ENCODE measurements around the gene SETD9. TPM values are rescaled to one million over a fixed set of nuclear protein-coding genes. Genes with fewer than 3 reads are reported as not detected.

SETD9 gene
- total and polyA plus RNA-seq, 9 donors: 2.3 to 9.0 (median 7.0) TPM

DNA sequence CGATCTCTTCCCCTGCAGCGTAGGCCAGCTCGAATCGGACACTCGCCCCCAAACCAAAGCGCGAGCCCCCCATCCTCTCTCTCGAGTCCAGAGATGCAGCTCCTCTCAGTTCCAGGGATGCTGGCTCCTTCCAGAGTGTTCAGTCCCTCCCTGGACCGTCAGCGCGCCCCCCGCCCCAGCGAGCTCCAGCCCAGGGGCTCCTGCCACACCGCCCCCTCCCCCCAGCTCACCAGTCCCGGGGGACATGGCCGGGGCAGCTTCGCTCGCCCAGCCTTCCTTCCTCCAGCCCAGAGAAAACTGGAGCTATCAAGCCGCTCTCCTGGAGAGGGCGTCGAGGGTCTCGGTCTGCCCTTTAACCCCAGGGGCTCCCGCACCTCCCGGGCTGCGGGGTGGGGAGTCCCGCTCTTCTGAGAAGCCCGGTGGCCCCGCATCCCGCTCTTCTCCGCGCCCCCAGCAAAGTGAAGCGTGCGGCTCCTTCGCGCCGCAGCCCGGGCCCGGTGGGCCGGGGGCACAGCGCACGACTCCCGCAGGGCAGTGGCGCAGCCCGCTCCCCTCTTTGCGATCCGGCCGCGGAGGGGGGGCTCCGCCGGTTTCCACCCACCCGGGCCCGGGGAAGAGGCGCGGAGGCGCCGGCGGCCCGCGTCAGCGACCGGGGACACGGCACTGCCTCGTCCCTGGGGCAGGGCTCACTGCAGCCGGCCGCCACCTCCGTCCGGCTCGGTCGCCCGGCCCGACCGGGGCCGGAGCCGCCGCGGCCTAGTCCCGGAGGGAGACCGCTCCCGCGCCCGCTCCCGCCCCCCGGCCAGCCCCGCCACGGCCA lies 41.9 kb downstream of the SETD9 start:
- no peaks in the 10 kb centered on the region for H3K27me3 ChIP-seq
- peak overlapping the region; percentile 94 to 100 for H3K27ac ChIP-seq
- no peak for TF ChIP-seq EP300 (IDR thresholded peaks at IDR 0.05)
- no peak for TF ChIP-seq POLR2A (IDR thresholded peaks at IDR 0.05)
- TF ChIP-seq, protein P1, sequence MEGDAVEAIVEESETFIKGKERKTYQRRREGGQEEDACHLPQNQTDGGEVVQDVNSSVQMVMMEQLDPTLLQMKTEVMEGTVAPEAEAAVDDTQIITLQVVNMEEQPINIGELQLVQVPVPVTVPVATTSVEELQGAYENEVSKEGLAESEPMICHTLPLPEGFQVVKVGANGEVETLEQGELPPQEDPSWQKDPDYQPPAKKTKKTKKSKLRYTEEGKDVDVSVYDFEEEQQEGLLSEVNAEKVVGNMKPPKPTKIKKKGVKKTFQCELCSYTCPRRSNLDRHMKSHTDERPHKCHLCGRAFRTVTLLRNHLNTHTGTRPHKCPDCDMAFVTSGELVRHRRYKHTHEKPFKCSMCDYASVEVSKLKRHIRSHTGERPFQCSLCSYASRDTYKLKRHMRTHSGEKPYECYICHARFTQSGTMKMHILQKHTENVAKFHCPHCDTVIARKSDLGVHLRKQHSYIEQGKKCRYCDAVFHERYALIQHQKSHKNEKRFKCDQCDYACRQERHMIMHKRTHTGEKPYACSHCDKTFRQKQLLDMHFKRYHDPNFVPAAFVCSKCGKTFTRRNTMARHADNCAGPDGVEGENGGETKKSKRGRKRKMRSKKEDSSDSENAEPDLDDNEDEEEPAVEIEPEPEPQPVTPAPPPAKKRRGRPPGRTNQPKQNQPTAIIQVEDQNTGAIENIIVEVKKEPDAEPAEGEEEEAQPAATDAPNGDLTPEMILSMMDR (IDR thresholded peaks at IDR 0.05): no peak
- peak overlapping the region; percentile 90 for H3K4me3 ChIP-seq
- WGBS, 3 donors: 1% methylated on average over 37 to 84 of the region's 85 CpGs
- peaks cover 5% of the 10 kb centered on the region for H3K4me1 ChIP-seq (ENCODE audit: insufficient read depth)
- intact Hi-C loops (cut with DNase I): loop anchor here in 2 of 4 donors (2.0 to 10.0 kb wide), 3 partner anchors 41 to 273 kb away; partner anchors contain the start of gene GPBP1 (in 1 of the 2)
- H3K36me3 ChIP-seq: no peaks in the 10 kb centered on the region
- H3K9me3 ChIP-seq: no peaks in the 10 kb centered on the region
- DNase-seq: peak; percentile 34 to 65 (median 50)

DNA sequence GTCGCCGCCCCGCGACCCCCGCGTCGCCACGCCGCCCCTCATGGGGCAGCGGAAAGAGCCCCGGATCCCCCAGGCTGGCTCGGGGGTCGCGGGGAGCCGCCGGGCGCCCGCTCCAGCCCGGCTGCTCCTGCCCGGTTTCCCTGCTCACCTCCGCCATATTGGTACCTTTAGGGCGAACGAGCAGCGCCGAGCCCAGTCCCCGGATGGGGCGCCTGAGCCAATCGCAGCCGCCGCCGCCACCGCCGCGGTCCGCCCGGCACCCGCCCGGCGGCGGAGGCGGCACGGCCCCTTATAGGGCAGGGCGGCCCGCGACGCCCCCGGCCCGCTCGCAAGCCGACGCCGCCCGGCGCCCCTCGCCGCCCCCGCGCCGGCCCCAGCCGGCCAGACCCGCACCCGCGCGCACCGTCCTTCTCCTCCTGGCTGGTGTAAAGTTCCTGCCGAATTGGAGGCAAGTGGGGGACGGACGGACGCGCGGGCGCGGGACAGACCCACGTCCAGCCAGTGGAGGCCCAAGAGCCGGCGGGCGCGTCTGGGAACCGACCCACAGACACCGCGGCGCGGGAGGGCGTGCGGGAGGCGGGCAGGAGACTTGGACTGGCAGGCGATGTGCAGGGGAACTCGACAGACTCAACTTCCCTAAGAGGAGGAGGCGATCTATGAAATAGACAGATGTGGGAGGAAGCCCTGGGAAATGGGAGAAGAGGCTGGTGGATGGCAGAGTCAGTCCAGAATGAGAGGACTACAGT lies 42.7 kb downstream of the SETD9 start, which contains the start of gene MIER3:
Gene MIER3, minus strand, starts transcription at position 178 of the 746 bp plus-strand sequence. Its CDS starts 21 bp downstream, at position 157.
- H3K27ac ChIP-seq: peak within 1 kb of the TSS; percentile 94 to 100
- TF ChIP-seq, protein P1 (IDR thresholded peaks at IDR 0.05): no peak
- TF ChIP-seq EP300 (IDR thresholded peaks at IDR 0.05) (no peak), POLR2A (IDR thresholded peaks at IDR 0.05) (no peak)
- no peaks in the 10 kb centered on the region for H3K9me3 ChIP-seq
- WGBS, 3 donors: 0 to 1% (median 0%) methylated on average over 24 to 89 of the region's 89 CpGs
- H3K36me3 ChIP-seq: no peaks in the 10 kb centered on the region
- intact Hi-C loops (cut with DNase I): loop anchor here in 2 of 4 donors (2.0 to 10.0 kb wide), 3 partner anchors 41 to 273 kb away; partner anchors contain the start of gene GPBP1 (in 1 of the 2)
- no peaks in the 10 kb centered on the region for H3K27me3 ChIP-seq
- peaks cover 5% of the 10 kb centered on the region for H3K4me1 ChIP-seq (ENCODE audit: insufficient read depth)
- H3K4me3 ChIP-seq: peak within 1 kb of the TSS; percentile 90
- DNase-seq: peak; percentile 73 to 86 (median 77)

DNA sequence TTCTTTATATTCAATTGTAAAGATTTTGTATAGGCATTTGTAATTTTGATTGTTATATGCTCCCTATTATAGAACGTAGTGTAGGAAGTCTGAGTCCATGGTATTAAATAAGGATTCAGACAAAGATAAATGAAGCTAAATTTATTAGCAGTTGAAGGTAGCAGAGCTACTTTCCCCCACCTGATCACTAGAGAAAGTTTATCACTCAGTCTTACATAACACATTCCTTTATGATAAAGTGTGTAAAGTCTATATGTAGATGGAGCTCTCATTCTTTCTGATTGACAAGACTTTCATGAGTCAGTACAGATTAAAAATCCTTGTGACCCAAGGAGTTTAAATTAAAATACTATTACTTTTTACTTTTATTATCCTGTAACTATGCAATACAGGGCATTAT lies 44.9 kb downstream of the SETD9 start:
- DNase-seq: no peak
- no peak for TF ChIP-seq POLR2A (IDR thresholded peaks at IDR 0.05)
- TF ChIP-seq, protein P1 (IDR thresholded peaks at IDR 0.05): no peak
- TF ChIP-seq EP300 (IDR thresholded peaks at IDR 0.05): no peak
- Histone ChIP-seq H3K4me3 (no peak overlapping the region), H3K4me1 (ENCODE audit: insufficient read depth) (peaks cover 5% of the 10 kb centered on the region), H3K9me3 (no peaks in the 10 kb centered on the region), H3K27me3 (no peaks in the 10 kb centered on the region), H3K36me3 (no peaks in the 10 kb centered on the region), H3K27ac (no peak overlapping the region)
- WGBS, 3 donors: 92 to 93% (median 93%) methylated on average over 1 of the region's 1 CpG
- intact Hi-C loops (cut with DNase I): loop anchor here in 1 of 4 donors (10.0 kb wide), 2 partner anchors 221 to 271 kb away; partner anchors contain the start of gene GPBP1

DNA sequence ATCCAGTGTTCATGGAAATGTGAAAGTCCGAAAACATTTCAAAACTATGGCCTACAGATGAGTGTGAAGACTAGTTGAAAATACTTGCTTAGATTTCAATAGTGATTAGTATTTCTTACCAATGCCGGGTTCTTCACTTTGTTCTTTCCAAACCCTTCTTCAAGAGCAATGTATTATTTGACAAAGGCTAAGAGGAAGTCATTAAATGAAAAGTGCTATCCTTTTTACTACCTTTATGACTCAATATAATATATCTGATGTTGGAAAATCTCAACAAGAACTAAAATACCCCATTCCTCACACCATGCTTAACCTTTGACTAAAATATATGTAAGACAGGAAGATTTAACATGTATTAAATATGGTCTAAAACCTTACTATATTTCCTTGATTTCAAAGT lies 49.2 kb downstream of the SETD9 start:
- no peak for TF ChIP-seq POLR2A (IDR thresholded peaks at IDR 0.05)
- TF ChIP-seq, protein P1 (IDR thresholded peaks at IDR 0.05): no peak
- no peak for TF ChIP-seq EP300 (IDR thresholded peaks at IDR 0.05)
- intact Hi-C loops (cut with DNase I): loop anchor here in 1 of 4 donors (10.0 kb wide), 2 partner anchors 216 to 266 kb away; partner anchors contain the start of gene GPBP1
- H3K27me3 ChIP-seq: no peaks in the 10 kb centered on the region
- no peaks in the 10 kb centered on the region for H3K36me3 ChIP-seq
- no peaks in the 10 kb centered on the region for H3K9me3 ChIP-seq
- no peak overlapping the region for H3K27ac ChIP-seq
- 92 to 96% (median 95%) methylated on average over 2 of the region's 2 CpGs for WGBS, 3 donors
- H3K4me3 ChIP-seq: no peak overlapping the region
- DNase-seq: no peak
- H3K4me1 ChIP-seq (ENCODE audit: insufficient read depth): no peaks in the 10 kb centered on the region

Measured in ovary (tissue), 9 donors.